ENCODE measurements around the gene CATSPER1.
"Not testable (repeated sequence)": the region's sequence is repeated elsewhere in the genome, so short reads cannot be mapped to it uniquely, and the experiment has no call there.

CATSPER1 gene

GRCh38 chr11:66011239-66011784 is 15.0 kb downstream of the CATSPER1 start (continued):
- TF ChIP-seq ARNTL (CRISPR knock-in tag; IDR thresholded peaks at IDR 0.05; ENCODE audit: borderline replicate concordance, low read depth), result no peak
- TF ChIP-seq OSR1 (CRISPR knock-in tag; IDR thresholded peaks at IDR 0.05), result no peak
- TF ChIP-seq ZFP30 (CRISPR knock-in tag; IDR thresholded peaks at IDR 0.05), result no peak
- TF ChIP-seq ZNF70 (CRISPR knock-in tag; IDR thresholded peaks at IDR 0.05), result no peak
- no peak for TF ChIP-seq ZNF8 (CRISPR knock-in tag; IDR thresholded peaks at IDR 0.05)
- TF ChIP-seq RARB (CRISPR knock-in tag; IDR thresholded peaks at IDR 0.05), result no peak

- ATAC-seq, result not testable (repeated sequence)
Observed at GRCh38 chr11:66010036-66010435, 16.2 kb downstream of the CATSPER1 start.

- ATAC-seq, result peak; percentile 6
- TF ChIP-seq ZC3H10 (CRISPR knock-in tag; IDR thresholded peaks at IDR 0.05), result no peak
- TF ChIP-seq, protein P1, sequence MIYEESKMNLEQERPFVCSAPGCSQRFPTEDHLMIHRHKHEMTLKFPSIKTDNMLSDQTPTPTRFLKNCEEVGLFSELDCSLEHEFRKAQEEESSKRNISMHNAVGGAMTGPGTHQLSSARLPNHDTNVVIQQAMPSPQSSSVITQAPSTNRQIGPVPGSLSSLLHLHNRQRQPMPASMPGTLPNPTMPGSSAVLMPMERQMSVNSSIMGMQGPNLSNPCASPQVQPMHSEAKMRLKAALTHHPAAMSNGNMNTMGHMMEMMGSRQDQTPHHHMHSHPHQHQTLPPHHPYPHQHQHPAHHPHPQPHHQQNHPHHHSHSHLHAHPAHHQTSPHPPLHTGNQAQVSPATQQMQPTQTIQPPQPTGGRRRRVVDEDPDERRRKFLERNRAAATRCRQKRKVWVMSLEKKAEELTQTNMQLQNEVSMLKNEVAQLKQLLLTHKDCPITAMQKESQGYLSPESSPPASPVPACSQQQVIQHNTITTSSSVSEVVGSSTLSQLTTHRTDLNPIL (CRISPR knock-in tag; IDR thresholded peaks at IDR 0.05; ENCODE audit: low read depth), result no peak
- TF ChIP-seq OSR1 (CRISPR knock-in tag; IDR thresholded peaks at IDR 0.05), result no peak
- no peak for TF ChIP-seq SNAI2 (CRISPR knock-in tag; IDR thresholded peaks at IDR 0.05)
Observed at GRCh38 chr11:66008468-66009101, 17.7 kb downstream of the CATSPER1 start.

GRCh38 chr11:66008095-66008467 is 18.2 kb downstream of the CATSPER1 start:
- no peak for TF ChIP-seq ARNTL (CRISPR knock-in tag; IDR thresholded peaks at IDR 0.05; ENCODE audit: borderline replicate concordance, low read depth)
- TF ChIP-seq RARB (CRISPR knock-in tag; IDR thresholded peaks at IDR 0.05), result no peak
- no peak for TF ChIP-seq PPARA (CRISPR knock-in tag; IDR thresholded peaks at IDR 0.05; ENCODE audit: borderline replicate concordance)
- no peak for TF ChIP-seq SNAI2 (CRISPR knock-in tag; IDR thresholded peaks at IDR 0.05)
- TF ChIP-seq BACH2 (CRISPR knock-in tag; IDR thresholded peaks at IDR 0.05; ENCODE audit: borderline replicate concordance), result no peak
- TF ChIP-seq TCF4 (CRISPR knock-in tag; IDR thresholded peaks at IDR 0.05; ENCODE audit: borderline replicate concordance), result no peak
- TF ChIP-seq ZNF8 (CRISPR knock-in tag; IDR thresholded peaks at IDR 0.05), result no peak
- no peak for TF ChIP-seq ZNF565 (CRISPR knock-in tag; conservative IDR thresholded peaks at IDR 0.05; ENCODE audit: low read depth)
- no peak for TF ChIP-seq ZFP30 (CRISPR knock-in tag; IDR thresholded peaks at IDR 0.05)
- TF ChIP-seq, protein P2, sequence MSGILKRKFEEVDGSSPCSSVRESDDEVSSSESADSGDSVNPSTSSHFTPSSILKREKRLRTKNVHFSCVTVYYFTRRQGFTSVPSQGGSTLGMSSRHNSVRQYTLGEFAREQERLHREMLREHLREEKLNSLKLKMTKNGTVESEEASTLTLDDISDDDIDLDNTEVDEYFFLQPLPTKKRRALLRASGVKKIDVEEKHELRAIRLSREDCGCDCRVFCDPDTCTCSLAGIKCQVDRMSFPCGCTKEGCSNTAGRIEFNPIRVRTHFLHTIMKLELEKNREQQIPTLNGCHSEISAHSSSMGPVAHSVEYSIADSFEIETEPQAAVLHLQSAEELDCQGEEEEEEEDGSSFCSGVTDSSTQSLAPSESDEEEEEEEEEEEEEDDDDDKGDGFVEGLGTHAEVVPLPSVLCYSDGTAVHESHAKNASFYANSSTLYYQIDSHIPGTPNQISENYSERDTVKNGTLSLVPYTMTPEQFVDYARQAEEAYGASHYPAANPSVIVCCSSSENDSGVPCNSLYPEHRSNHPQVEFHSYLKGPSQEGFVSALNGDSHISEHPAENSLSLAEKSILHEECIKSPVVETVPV (CRISPR knock-in tag; IDR thresholded peaks at IDR 0.05), result no peak
- no peak for TF ChIP-seq OSR1 (CRISPR knock-in tag; IDR thresholded peaks at IDR 0.05)
- TF ChIP-seq POU6F1 (CRISPR knock-in tag; IDR thresholded peaks at IDR 0.05; ENCODE audit: borderline replicate concordance, low read depth), result no peak
- TF ChIP-seq ESRRG (CRISPR knock-in tag; IDR thresholded peaks at IDR 0.05), result no peak
- TF ChIP-seq ZNF70 (CRISPR knock-in tag; IDR thresholded peaks at IDR 0.05), result no peak
- TF ChIP-seq, protein P3, sequence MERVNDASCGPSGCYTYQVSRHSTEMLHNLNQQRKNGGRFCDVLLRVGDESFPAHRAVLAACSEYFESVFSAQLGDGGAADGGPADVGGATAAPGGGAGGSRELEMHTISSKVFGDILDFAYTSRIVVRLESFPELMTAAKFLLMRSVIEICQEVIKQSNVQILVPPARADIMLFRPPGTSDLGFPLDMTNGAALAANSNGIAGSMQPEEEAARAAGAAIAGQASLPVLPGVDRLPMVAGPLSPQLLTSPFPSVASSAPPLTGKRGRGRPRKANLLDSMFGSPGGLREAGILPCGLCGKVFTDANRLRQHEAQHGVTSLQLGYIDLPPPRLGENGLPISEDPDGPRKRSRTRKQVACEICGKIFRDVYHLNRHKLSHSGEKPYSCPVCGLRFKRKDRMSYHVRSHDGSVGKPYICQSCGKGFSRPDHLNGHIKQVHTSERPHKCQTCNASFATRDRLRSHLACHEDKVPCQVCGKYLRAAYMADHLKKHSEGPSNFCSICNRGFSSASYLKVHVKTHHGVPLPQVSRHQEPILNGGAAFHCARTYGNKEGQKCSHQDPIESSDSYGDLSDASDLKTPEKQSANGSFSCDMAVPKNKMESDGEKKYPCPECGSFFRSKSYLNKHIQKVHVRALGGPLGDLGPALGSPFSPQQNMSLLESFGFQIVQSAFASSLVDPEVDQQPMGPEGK (CRISPR knock-in tag; IDR thresholded peaks at IDR 0.05; ENCODE audit: borderline replicate concordance), result no peak
- no peak for TF ChIP-seq GLIS3 (CRISPR knock-in tag; IDR thresholded peaks at IDR 0.05)
- no peak for TF ChIP-seq ZC3H10 (CRISPR knock-in tag; IDR thresholded peaks at IDR 0.05)
- TF ChIP-seq CSDC2 (CRISPR knock-in tag; IDR thresholded peaks at IDR 0.05), result no peak
- ATAC-seq, result no peak

DNA sequence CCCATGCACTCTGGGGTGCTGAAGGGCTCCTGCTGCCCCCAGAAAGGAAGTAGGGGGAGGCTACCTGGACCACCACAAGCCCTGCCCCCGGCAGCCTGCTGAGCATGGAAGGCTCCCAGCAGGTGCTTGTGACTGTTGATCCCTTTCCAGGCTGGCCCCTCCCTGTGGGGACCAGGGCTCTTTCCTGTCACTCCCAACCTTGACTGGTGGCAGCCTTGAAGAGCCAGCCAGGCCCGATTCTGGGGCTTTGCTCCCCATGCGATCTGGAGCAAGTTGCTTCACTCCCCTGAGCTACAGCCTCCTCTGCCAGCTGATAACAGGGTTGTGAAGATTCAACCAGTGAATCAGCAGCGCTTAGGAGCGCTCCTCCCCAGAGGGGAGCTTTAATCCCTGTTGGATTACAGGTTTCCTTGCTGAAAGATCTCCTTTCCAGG is 19.1 kb downstream of the CATSPER1 start:
- no peak; the same call in 2 of the 3 replicates for ATAC-seq
- no peak for TF ChIP-seq SNAI2 (CRISPR knock-in tag; IDR thresholded peaks at IDR 0.05)
- no peak for TF ChIP-seq RARB (CRISPR knock-in tag; IDR thresholded peaks at IDR 0.05)
- TF ChIP-seq, protein P4, sequence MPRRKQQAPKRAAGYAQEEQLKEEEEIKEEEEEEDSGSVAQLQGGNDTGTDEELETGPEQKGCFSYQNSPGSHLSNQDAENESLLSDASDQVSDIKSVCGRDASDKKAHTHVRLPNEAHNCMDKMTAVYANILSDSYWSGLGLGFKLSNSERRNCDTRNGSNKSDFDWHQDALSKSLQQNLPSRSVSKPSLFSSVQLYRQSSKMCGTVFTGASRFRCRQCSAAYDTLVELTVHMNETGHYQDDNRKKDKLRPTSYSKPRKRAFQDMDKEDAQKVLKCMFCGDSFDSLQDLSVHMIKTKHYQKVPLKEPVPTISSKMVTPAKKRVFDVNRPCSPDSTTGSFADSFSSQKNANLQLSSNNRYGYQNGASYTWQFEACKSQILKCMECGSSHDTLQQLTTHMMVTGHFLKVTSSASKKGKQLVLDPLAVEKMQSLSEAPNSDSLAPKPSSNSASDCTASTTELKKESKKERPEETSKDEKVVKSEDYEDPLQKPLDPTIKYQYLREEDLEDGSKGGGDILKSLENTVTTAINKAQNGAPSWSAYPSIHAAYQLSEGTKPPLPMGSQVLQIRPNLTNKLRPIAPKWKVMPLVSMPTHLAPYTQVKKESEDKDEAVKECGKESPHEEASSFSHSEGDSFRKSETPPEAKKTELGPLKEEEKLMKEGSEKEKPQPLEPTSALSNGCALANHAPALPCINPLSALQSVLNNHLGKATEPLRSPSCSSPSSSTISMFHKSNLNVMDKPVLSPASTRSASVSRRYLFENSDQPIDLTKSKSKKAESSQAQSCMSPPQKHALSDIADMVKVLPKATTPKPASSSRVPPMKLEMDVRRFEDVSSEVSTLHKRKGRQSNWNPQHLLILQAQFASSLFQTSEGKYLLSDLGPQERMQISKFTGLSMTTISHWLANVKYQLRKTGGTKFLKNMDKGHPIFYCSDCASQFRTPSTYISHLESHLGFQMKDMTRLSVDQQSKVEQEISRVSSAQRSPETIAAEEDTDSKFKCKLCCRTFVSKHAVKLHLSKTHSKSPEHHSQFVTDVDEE (CRISPR knock-in tag; IDR thresholded peaks at IDR 0.05), result no peak
- no peak for TF ChIP-seq TOX (CRISPR knock-in tag; IDR thresholded peaks at IDR 0.05; ENCODE audit: borderline replicate concordance)
- TF ChIP-seq CSDC2 (CRISPR knock-in tag; IDR thresholded peaks at IDR 0.05), result no peak
- TF ChIP-seq POU6F1 (CRISPR knock-in tag; IDR thresholded peaks at IDR 0.05; ENCODE audit: borderline replicate concordance, low read depth), result no peak
- no peak for TF ChIP-seq ESRRG (CRISPR knock-in tag; IDR thresholded peaks at IDR 0.05)
- TF ChIP-seq, protein P1 (CRISPR knock-in tag; IDR thresholded peaks at IDR 0.05; ENCODE audit: low read depth), result no peak
